Neural cell (in vitro differentiated cells): ENCODE results near the gene CACNG6. TPM values are rescaled to one million over a fixed set of nuclear protein-coding genes. Genes with fewer than 3 reads are reported as not detected.

ENCODE experiments used
- H2AFZ ChIP-seq: fragments of 200-600, 300-800 bp; sonication (generic), shearing (Covaris generic); 2 replicates; pipeline ENCODE4 v1.6.0; 2014; ENCODE audit warnings: low read depth, mild to moderate bottlenecking, antibody characterized with exemption, low read length, moderate library complexity
- H3F3A ChIP-seq: fragments of 200-600 bp; shearing (Covaris generic); 2 replicates; pipeline ENCODE4 v1.6.1; 2016; ENCODE audit warnings: mild to moderate bottlenecking, moderate library complexity, mixed read lengths, antibody characterized with exemption, low read length; ENCODE audit not compliant: insufficient read depth, poor library complexity, severe bottlenecking
- H3K27ac ChIP-seq: fragments of 200-600, 300-800 bp; sonication (generic), shearing (Covaris generic); 2 replicates; pipeline ENCODE4 v1.5.1; 2014; ENCODE audit warnings: mild to moderate bottlenecking, low read length, moderate library complexity
- H3K27me3 ChIP-seq: fragments of 300-800, 200-600 bp; sonication (generic), shearing (Covaris generic); 2 replicates; pipeline ENCODE4 v1.6.0; 2014; ENCODE audit warnings: mild to moderate bottlenecking, low read depth, low read length, moderate library complexity; ENCODE audit not compliant: insufficient read depth
- H3K36me3 ChIP-seq: fragments of 300-800, 200-600 bp; sonication (generic), shearing (Covaris generic); 2 replicates; pipeline ENCODE4 v1.5.1; 2014; ENCODE audit warnings: mild to moderate bottlenecking, antibody characterized with exemption, low read length, moderate library complexity; ENCODE audit not compliant: insufficient read depth
- H3K4me2 ChIP-seq: fragments of 300-800, 200-600 bp; sonication (generic), shearing (Covaris generic); 2 replicates; pipeline ENCODE4 v1.6.0; 2014; ENCODE audit warnings: mild to moderate bottlenecking, low read length
- H3K4me3 ChIP-seq: fragments of 300-800, 200-600 bp; sonication (generic), shearing (Covaris generic); 2 replicates; pipeline ENCODE4 v1.5.1; 2014; ENCODE audit warnings: mild to moderate bottlenecking, low read length, moderate library complexity
- H3K79me2 ChIP-seq: fragments of 200-600 bp; shearing (Covaris generic); replicated peaks from 2 replicates; pipeline ENCODE4 v1.6.0; 2014; ENCODE audit warnings: mild to moderate bottlenecking, low read length, moderate library complexity; ENCODE audit not compliant: insufficient read depth
- H3K9ac ChIP-seq: fragments of 300-800, 200-600 bp; sonication (generic), shearing (Covaris generic); 2 replicates; pipeline ENCODE4 v1.6.1; 2016; ENCODE audit warnings: mild to moderate bottlenecking, low read length, mixed read lengths
- H3K9me2 ChIP-seq: fragments of 200-600 bp; shearing (Covaris generic); 2 replicates; pipeline ENCODE4 v1.6.1; 2016; ENCODE audit warnings: mild to moderate bottlenecking, low read length, mixed read lengths; ENCODE audit not compliant: insufficient read depth
- H3K9me3 ChIP-seq: fragments of 200-600, 300-800 bp; sonication (generic), shearing (Covaris generic); 2 replicates; pipeline ENCODE4 v1.6.1; 2016; ENCODE audit warnings: mild to moderate bottlenecking, mixed run types, low read length, moderate library complexity, mixed read lengths
- H4K20me1 ChIP-seq: fragments of 200-600 bp; shearing (Covaris generic); 2 replicates; pipeline ENCODE4 v1.6.1; 2016; ENCODE audit warnings: mild to moderate bottlenecking, mixed run types; ENCODE audit not compliant: insufficient read depth
- CTCF ChIP-seq: fragments of 450-650 bp; IDR thresholded peaks from 2 replicates; pipeline ENCODE4 v1.5.1; 2014; ENCODE audit warnings: antibody characterized with exemption, mild to moderate bottlenecking, moderate library complexity; ENCODE audit not compliant: poor library complexity, severe bottlenecking
- EP300 ChIP-seq: fragments of 450-650 bp; conservative IDR thresholded peaks from 2 replicates; pipeline ENCODE4 v1.6.1; 2014; ENCODE audit warnings: antibody characterized with exemption, mild to moderate bottlenecking, moderate library complexity; ENCODE audit not compliant: poor library complexity, severe bottlenecking
- EZH2 ChIP-seq: fragments of 200-600, 300-800 bp; shearing (Covaris generic), sonication (generic); IDR thresholded peaks from 2 replicates; pipeline ENCODE4 v1.6.1; 2014; ENCODE audit warnings: antibody characterized with exemption, low read length, borderline replicate concordance, mild to moderate bottlenecking; ENCODE audit not compliant: insufficient read depth, poor library complexity, severe bottlenecking
- MXI1 ChIP-seq: fragments of 450-650 bp; conservative IDR thresholded peaks from 2 replicates; pipeline ENCODE4 v1.6.1; 2014; ENCODE audit warnings: antibody characterized with exemption, mild to moderate bottlenecking; ENCODE audit not compliant: poor library complexity, severe bottlenecking
- POLR2AphosphoS5 ChIP-seq: IDR thresholded peaks from 2 replicates; pipeline ENCODE4 v1.6.1; 2012
- RAD21 ChIP-seq: fragments of 450-650 bp; conservative IDR thresholded peaks from 2 replicates; pipeline ENCODE4 v1.6.1; 2014; ENCODE audit warnings: antibody characterized with exemption, mild to moderate bottlenecking, moderate library complexity
- REST ChIP-seq: IDR thresholded peaks from 2 replicates; pipeline ENCODE4 v1.6.1; 2012; ENCODE audit warnings: borderline replicate concordance
- SMC3 ChIP-seq: fragments of 450-650 bp; conservative IDR thresholded peaks from 2 replicates; pipeline ENCODE4 v1.6.1; 2014; ENCODE audit warnings: antibody characterized with exemption, mild to moderate bottlenecking, moderate library complexity; ENCODE audit not compliant: poor library complexity
- TAF1 ChIP-seq: IDR thresholded peaks from 2 replicates; pipeline ENCODE4 v1.6.1; 2012; ENCODE audit warnings: low read depth
- polyA plus RNA-seq: library from polyadenylated mRNA; depleted of rRNA; stranded (reverse); fragments of >200 nt; gene quantifications from 2 replicates; pipeline ENCODE4 v1.2.3, GENCODE V29; 2014

CACNG6 gene
- polyA plus RNA-seq, 1 donor from 2014 or later: 0.28 TPM

GRCh38 chr19:53980539-53981375 is 10.7 kb upstream of the CACNG6 start:
- peak overlapping the region; percentile 6 for H3K27ac ChIP-seq
- no peaks in the 10 kb centered on the region for H3K27me3 ChIP-seq
- no peaks in the 10 kb centered on the region for H3K9me3 ChIP-seq
- H2AFZ ChIP-seq: no peak overlapping the region
- no peaks in the 10 kb centered on the region for H3K79me2 ChIP-seq
- no peaks in the 10 kb centered on the region for H3K36me3 ChIP-seq
- H4K20me1 ChIP-seq: no peaks in the 10 kb centered on the region
- H3K9me2 ChIP-seq: no peaks in the 10 kb centered on the region
- TF ChIP-seq RAD21 (no peak), EP300 (no peak), CTCF (no peak), TAF1 (no peak), MXI1 (no peak), REST (no peak), SMC3 (no peak), EZH2 (no peak), POLR2AphosphoS5 (no peak)
- H3K4me2 ChIP-seq: peak overlapping the region; percentile 28
- H3K4me3 ChIP-seq: peak overlapping the region; percentile 69
- H3F3A ChIP-seq: no peaks in the 10 kb centered on the region
- peak overlapping the region; percentile 62 for H3K9ac ChIP-seq

- Histone ChIP-seq H2AFZ (no peak overlapping the region), H4K20me1 (no peaks in the 10 kb centered on the region), H3F3A (no peaks in the 10 kb centered on the region), H3K4me2 (no peak overlapping the region), H3K9me2 (no peaks in the 10 kb centered on the region), H3K27me3 (no peaks in the 10 kb centered on the region), H3K36me3 (no peaks in the 10 kb centered on the region), H3K9me3 (no peaks in the 10 kb centered on the region), H3K9ac (no peak overlapping the region), H3K79me2 (no peaks in the 10 kb centered on the region), H3K4me3 (no peak overlapping the region), H3K27ac (no peak overlapping the region)
- TF ChIP-seq TAF1 (no peak), SMC3 (no peak), EZH2 (no peak), MXI1 (no peak), EP300 (no peak), POLR2AphosphoS5 (no peak), RAD21 (no peak), REST (no peak), CTCF (no peak)
Observed at GRCh38 chr19:53981376-53981951, 10.0 kb upstream of the CACNG6 start.
